HEK293 (cell line): ENCODE data around the gene LMNTD2.

Experiments
- CTCF ChIA-PET: fragments of 350-600 bp; formaldehyde crosslinking; extraction: SDS; loops from one replicate; lab custom pipeline; 2021; ENCODE audit warnings: antibody characterized with exemption; lab: Yijun Ruan, JAX
- POLR2A ChIA-PET: fragments of 300-600 bp; formaldehyde crosslinking; extraction: SDS; loops from one replicate; lab custom pipeline; 2020; ENCODE audit warnings: antibody characterized with exemption, inconsistent platforms; lab: Yijun Ruan, JAX
- H3K27ac ChIP-seq: fragments of 200-500 bp; sonication (Bioruptor generic); 2 replicates; pipeline ENCODE4 v1.5.1; 2014; ENCODE audit warnings: low read depth, low read length, control low read depth, inconsistent platforms; ENCODE audit errors: extremely low read depth
- H3K36me3 ChIP-seq, 2 experiments: fragments of 200-500 bp in 1 of 2; sonication (Bioruptor generic) in 1 of 2; 1 replicate in 1 of 2; 2 replicates in 1 of 2; pipeline ENCODE4 v1.5.1; 2014 to 2017; ENCODE audit warnings: inconsistent platforms in 2 of 2, low read length in 2 of 2; ENCODE audit not compliant: control insufficient read depth in 2 of 2, insufficient read depth in 1 of 2
- H3K4me1 ChIP-seq: fragments of 200-500 bp; sonication (Bioruptor generic); 2 replicates; pipeline ENCODE4 v1.5.1; 2014; ENCODE audit warnings: mild to moderate bottlenecking, low read length, inconsistent platforms; ENCODE audit not compliant: control insufficient read depth, insufficient read depth
- H3K4me3 ChIP-seq: 2 replicates; pipeline ENCODE4 v1.5.1; 2011; ENCODE audit warnings: low read depth, mild to moderate bottlenecking, control low read depth, low read length, moderate library complexity
- H3K9me3 ChIP-seq: fragments of 200-500 bp; sonication (Bioruptor generic); 2 replicates; pipeline ENCODE4 v1.5.1; 2014; ENCODE audit warnings: low read depth, low read length, inconsistent platforms; ENCODE audit not compliant: control insufficient read depth, insufficient read depth
- GLIS2 ChIP-seq: fragments of 450-650 bp; formaldehyde crosslinking; IDR thresholded peaks from 2 replicates; pipeline ENCODE4 v1.5.1; 2016; ENCODE audit warnings: missing biosample characterization, missing genetic modification characterization
- OVOL3 ChIP-seq: fragments of 450-650 bp; formaldehyde crosslinking; IDR thresholded peaks from 2 replicates; pipeline ENCODE4 v1.5.1; 2016; ENCODE audit warnings: missing biosample characterization, missing genetic modification characterization
- SCRT1 ChIP-seq: fragments of 450-650 bp; formaldehyde crosslinking; IDR thresholded peaks from 2 replicates; pipeline ENCODE4 v1.5.1; 2016; ENCODE audit warnings: missing biosample characterization, missing genetic modification characterization, borderline replicate concordance
- SETDB1 ChIP-seq: IDR thresholded peaks from one replicate; pipeline ENCODE4 v1.6.1; 2017; ENCODE audit warnings: mild to moderate bottlenecking, low read length, moderate library complexity, mixed read lengths; ENCODE audit not compliant: insufficient read length
- TSHZ1 ChIP-seq: fragments of 450-650 bp; formaldehyde crosslinking; IDR thresholded peaks from 2 replicates; pipeline ENCODE4 v1.5.1; 2016; ENCODE audit warnings: missing biosample characterization, missing genetic modification characterization, borderline replicate concordance
- ZBTB21 ChIP-seq: fragments of 450-650 bp; formaldehyde crosslinking; IDR thresholded peaks from 2 replicates; pipeline ENCODE4 v1.5.1; 2017; ENCODE audit warnings: missing biosample characterization, missing genetic modification characterization
- ZIC2 ChIP-seq: fragments of 450-650 bp; formaldehyde crosslinking; IDR thresholded peaks from 2 replicates; pipeline ENCODE4 v1.5.1; 2016; ENCODE audit warnings: missing biosample characterization, missing genetic modification characterization
- ZNF112 ChIP-seq: fragments of 450-650 bp; formaldehyde crosslinking; IDR thresholded peaks from 2 replicates; pipeline ENCODE4 v1.5.0; 2017; ENCODE audit warnings: missing biosample characterization, missing genetic modification characterization
- ZNF140 ChIP-seq: fragments of 450-650 bp; formaldehyde crosslinking; IDR thresholded peaks from 2 replicates; pipeline ENCODE4 v1.5.1; 2016; ENCODE audit warnings: missing biosample characterization, missing genetic modification characterization
- ZNF16 ChIP-seq: fragments of 450-650 bp; formaldehyde crosslinking; IDR thresholded peaks from 2 replicates; pipeline ENCODE4 v1.5.1; 2016; ENCODE audit warnings: low read depth, missing biosample characterization, missing genetic modification characterization
- ZNF174 ChIP-seq: fragments of 450-650 bp; formaldehyde crosslinking; IDR thresholded peaks from 2 replicates; pipeline ENCODE4 v1.5.0; 2017; ENCODE audit warnings: missing biosample characterization, mild to moderate bottlenecking, missing genetic modification characterization
- ZNF433 ChIP-seq: fragments of 450-650 bp; formaldehyde crosslinking; IDR thresholded peaks from 2 replicates; pipeline ENCODE4 v1.5.1; 2016; ENCODE audit warnings: missing biosample characterization, missing genetic modification characterization, low read depth
- ZNF473 ChIP-seq: fragments of 450-650 bp; formaldehyde crosslinking; IDR thresholded peaks from 2 replicates; pipeline ENCODE4 v1.5.1; 2017; ENCODE audit warnings: missing biosample characterization, missing genetic modification characterization
- ZNF513 ChIP-seq: fragments of 450-650 bp; IDR thresholded peaks from 2 replicates; pipeline ENCODE4 v1.5.1; 2018; ENCODE audit warnings: missing biosample characterization, missing genetic modification characterization
- ZNF626 ChIP-seq: fragments of 450-650 bp; sonication (Bioruptor Pico); formaldehyde crosslinking; IDR thresholded peaks from 2 replicates; pipeline ENCODE4 v1.5.1; 2018; ENCODE audit warnings: missing biosample characterization, missing genetic modification characterization, inconsistent platforms
- ZNF677 ChIP-seq: fragments of 450-650 bp; IDR thresholded peaks from 2 replicates; pipeline ENCODE4 v1.5.0; 2018; ENCODE audit warnings: missing biosample characterization, mild to moderate bottlenecking, missing genetic modification characterization, moderate library complexity
- ZNF776 ChIP-seq: fragments of 450-650 bp; formaldehyde crosslinking; IDR thresholded peaks from 2 replicates; pipeline ENCODE4 v1.5.0; 2017; ENCODE audit warnings: missing biosample characterization, missing genetic modification characterization, borderline replicate concordance
- TF ChIP-seq, protein P1 (sequence below): IDR thresholded peaks from 2 replicates; pipeline ENCODE4 v1.6.1; 2011; ENCODE audit warnings: mild to moderate bottlenecking, low read depth, low read length, borderline replicate concordance
- TF ChIP-seq, protein P2 (sequence below): fragments of 450-650 bp; formaldehyde crosslinking; IDR thresholded peaks from 2 replicates; pipeline ENCODE4 v1.5.1; 2017; ENCODE audit warnings: missing biosample characterization, missing genetic modification characterization
- TF ChIP-seq, protein P3 (sequence below): fragments of 450-650 bp; formaldehyde crosslinking; IDR thresholded peaks from 2 replicates; pipeline ENCODE4 v1.5.1; 2016; ENCODE audit warnings: missing biosample characterization, missing genetic modification characterization, low read depth

LMNTD2 gene

DNA sequence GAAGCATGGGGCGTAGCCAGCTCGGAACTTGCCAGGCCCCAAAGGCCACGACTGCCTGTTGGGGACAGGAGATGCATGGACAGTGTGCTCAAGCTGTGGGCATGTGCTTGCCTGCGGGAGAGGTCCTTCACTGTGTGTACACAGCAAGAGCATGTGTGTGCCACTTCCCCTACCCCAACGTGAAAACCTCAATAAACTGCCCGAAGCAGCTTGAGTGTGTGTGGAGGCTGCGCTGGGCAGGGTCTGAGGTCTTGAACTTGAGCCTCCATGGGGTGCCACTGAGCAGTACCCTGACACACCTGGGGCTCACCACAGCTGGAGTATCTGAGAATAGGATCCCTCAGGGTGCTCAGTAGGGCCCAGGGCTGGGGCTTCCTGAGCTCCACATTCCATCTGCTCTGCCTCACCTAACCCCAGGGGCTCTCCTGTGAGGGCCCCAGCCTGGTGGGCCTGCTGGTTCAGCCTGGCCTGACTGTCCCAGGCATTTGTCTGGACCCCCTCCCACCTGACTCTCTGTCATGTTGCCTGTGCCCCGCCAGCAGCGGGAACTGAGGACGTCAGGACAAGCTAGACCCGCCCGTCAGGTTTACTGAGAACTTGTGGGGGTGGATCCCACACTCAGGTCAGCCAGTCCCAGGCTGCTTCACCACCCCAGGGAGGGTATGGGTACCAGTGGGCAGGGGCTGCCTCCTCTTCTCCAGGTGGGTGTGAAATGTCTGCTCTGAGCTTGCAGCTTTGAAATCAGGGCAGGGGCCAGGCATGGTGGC lies 3.5 kb upstream of the LMNTD2 start (continued):
- TF ChIP-seq ZNF174 (tag by site-specific recombination): no peak
- TF ChIP-seq ZNF112: no peak
- TF ChIP-seq ZNF473 (tag by site-specific recombination): no peak
- TF ChIP-seq SCRT1: no peak
- TF ChIP-seq, all 188 proteins: peak for 5

DNA sequence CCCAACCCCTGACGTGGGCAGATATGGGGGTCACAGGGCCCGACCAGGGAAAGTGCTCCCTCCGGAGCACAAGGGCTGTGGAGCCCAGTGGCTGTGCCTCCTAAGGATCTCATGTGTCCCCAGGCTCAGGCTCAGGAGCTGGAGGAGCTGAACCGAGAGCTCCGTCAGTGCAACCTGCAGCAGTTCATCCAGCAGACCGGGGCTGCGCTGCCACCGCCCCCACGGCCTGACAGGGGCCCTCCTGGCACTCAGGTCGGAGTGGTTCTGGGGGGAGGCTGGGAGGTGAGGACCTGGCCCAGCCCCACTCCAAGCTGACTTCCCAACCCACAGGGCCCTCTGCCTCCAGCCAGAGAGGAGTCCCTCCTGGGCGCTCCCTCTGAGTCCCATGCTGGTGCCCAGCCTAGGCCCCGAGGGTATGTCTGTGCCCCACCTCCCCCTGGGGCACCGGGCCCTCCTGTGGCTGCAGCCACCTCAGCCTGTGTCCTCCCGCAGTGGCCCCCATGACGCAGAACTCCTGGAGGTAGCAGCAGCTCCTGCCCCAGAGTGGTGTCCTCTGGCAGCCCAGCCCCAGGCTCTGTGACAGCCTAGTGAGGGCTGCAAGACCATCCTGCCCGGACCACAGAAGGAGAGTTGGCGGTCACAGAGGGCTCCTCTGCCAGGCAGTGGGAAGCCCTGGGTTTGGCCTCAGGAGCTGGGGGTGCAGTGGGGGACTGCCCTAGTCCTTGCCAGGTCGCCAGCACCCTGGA lies 2.7 kb upstream of the LMNTD2 start:
- ChIA-PET CTCF (interaction anchor here (1.6 kb wide), 1 partner anchor 49 kb away, joined by 3 read pairs; no protein-coding TSS in a partner anchor), POLR2A (interaction anchor here (0.6 to 4.5 kb wide), 5 partner anchors 8 to 156 kb away, joined by 3 to 28 read pairs (median 3); partner anchors contain the start of gene PHRF1)
- H3K4me1 ChIP-seq: no peaks in the 10 kb centered on the region
- TF ChIP-seq ZNF16 (tag by site-specific recombination) (no peak), ZNF776 (no peak), ZNF513 (tag by site-specific recombination) (no peak), ZNF140 (tag by site-specific recombination) (no peak), OVOL3 (tag by site-specific recombination) (no peak), SETDB1 (no peak), ZNF677 (no peak), GLIS2 (tag by site-specific recombination) (peak; percentile 12; the same call in 1 of the 2 replicates), ZIC2 (tag by site-specific recombination) (peak; percentile 63)
- TF ChIP-seq, protein P1, sequence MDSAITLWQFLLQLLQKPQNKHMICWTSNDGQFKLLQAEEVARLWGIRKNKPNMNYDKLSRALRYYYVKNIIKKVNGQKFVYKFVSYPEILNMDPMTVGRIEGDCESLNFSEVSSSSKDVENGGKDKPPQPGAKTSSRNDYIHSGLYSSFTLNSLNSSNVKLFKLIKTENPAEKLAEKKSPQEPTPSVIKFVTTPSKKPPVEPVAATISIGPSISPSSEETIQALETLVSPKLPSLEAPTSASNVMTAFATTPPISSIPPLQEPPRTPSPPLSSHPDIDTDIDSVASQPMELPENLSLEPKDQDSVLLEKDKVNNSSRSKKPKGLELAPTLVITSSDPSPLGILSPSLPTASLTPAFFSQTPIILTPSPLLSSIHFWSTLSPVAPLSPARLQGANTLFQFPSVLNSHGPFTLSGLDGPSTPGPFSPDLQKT: no peak
- TF ChIP-seq, all 188 proteins: peak for 2
- Histone ChIP-seq H3K36me3 (peaks cover 0 to 26% of the 10 kb centered on the region in 2 experiments; a peak in 1 of 3 replicates), H3K4me3 (no peak overlapping the region), H3K27ac (no peak overlapping the region), H3K9me3 (no peaks in the 10 kb centered on the region)

GRCh38 chr11:562046-562645 lies 1.6 kb upstream of the LMNTD2 start:
- CTCF ChIA-PET: interaction anchor here (0.9 kb wide), 1 partner anchor 161 kb away, joined by 3 read pairs; no protein-coding TSS in a partner anchor

More at GRCh38 chr11:562046-562645, 1.6 kb upstream of the LMNTD2 start:
- H3K9me3 ChIP-seq: no peaks in the 10 kb centered on the region
- POLR2A ChIA-PET: interaction anchor here (0.6 to 1.6 kb wide), 4 partner anchors 9 to 23 kb away, joined by 3 to 13 read pairs (median 4); partner anchors contain the start of gene PHRF1
- no peak overlapping the region for H3K27ac ChIP-seq
- TF ChIP-seq ZNF626 (tag by site-specific recombination) (no peak), ZNF433 (tag by site-specific recombination) (no peak), TSHZ1 (tag by site-specific recombination) (no peak), ZBTB21 (tag by site-specific recombination) (no peak)
- TF ChIP-seq, protein P2, sequence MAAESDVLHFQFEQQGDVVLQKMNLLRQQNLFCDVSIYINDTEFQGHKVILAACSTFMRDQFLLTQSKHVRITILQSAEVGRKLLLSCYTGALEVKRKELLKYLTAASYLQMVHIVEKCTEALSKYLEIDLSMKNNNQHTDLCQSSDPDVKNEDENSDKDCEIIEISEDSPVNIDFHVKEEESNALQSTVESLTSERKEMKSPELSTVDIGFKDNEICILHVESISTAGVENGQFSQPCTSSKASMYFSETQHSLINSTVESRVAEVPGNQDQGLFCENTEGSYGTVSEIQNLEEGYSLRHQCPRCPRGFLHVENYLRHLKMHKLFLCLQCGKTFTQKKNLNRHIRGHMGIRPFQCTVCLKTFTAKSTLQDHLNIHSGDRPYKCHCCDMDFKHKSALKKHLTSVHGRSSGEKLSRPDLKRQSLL (tag by site-specific recombination): no peak
- TF ChIP-seq, protein P3, sequence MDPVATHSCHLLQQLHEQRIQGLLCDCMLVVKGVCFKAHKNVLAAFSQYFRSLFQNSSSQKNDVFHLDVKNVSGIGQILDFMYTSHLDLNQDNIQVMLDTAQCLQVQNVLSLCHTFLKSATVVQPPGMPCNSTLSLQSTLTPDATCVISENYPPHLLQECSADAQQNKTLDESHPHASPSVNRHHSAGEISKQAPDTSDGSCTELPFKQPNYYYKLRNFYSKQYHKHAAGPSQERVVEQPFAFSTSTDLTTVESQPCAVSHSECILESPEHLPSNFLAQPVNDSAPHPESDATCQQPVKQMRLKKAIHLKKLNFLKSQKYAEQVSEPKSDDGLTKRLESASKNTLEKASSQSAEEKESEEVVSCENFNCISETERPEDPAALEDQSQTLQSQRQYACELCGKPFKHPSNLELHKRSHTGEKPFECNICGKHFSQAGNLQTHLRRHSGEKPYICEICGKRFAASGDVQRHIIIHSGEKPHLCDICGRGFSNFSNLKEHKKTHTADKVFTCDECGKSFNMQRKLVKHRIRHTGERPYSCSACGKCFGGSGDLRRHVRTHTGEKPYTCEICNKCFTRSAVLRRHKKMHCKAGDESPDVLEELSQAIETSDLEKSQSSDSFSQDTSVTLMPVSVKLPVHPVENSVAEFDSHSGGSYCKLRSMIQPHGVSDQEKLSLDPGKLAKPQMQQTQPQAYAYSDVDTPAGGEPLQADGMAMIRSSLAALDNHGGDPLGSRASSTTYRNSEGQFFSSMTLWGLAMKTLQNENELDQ (tag by site-specific recombination): no peak
- H3K4me1 ChIP-seq: no peaks in the 10 kb centered on the region
- H3K36me3 ChIP-seq: peaks cover 0 to 26% of the 10 kb centered on the region in 2 experiments; a peak in 1 of 3 replicates
- peak overlapping the region; percentile 77 for H3K4me3 ChIP-seq
